ENCODE measurements around the gene AP1B1. TPM values are rescaled to one million over a fixed set of nuclear protein-coding genes. Genes with fewer than 3 reads are reported as not detected.

The AP1B1 gene
- total and polyA plus RNA-seq, 4 donors, result 22.3 to 71.9 (median 44.2) TPM

GRCh38 chr22:29394931-29395581 is 6.7 kb upstream of the AP1B1 start:
- DNase-seq, result peak; percentile 79 to 84
- no peak overlapping the region for H3K27ac ChIP-seq (ENCODE audit: low read depth in 1 of 2, low read length in 2 of 2)
- no peaks in the 10 kb centered on the region for H3K27me3 ChIP-seq (ENCODE audit: control insufficient read depth in 1 of 2, insufficient read depth in 2 of 2, low read length in 1 of 2)
- no peaks in the 10 kb centered on the region for H3K36me3 ChIP-seq (ENCODE audit: control insufficient read depth in 1 of 2, insufficient read depth in 2 of 2, low read length in 1 of 2)
- 5 to 6% methylated on average over 10 of the region's 10 CpGs for WGBS, 2 donors
- H3K4me3 ChIP-seq (ENCODE audit: low read length in 2 of 2), result no peak overlapping the region
- ATAC-seq (ENCODE audit: low FRiP score), result peak; percentile 86
- no peaks in the 10 kb centered on the region for H3K4me1 ChIP-seq (ENCODE audit: control insufficient read depth in 1 of 2, insufficient read depth in 2 of 2, low read length in 2 of 2)
- intact Hi-C loops (cut with DNase I), result loop anchor here in 1 of 2 donors (10.0 kb wide), 1 partner anchor 130 kb away; no protein-coding TSS in a partner anchor
- no peaks in the 10 kb centered on the region for H3K9me3 ChIP-seq (ENCODE audit: control insufficient read depth, low read length)

GRCh38 chr22:29393019-29393608 is 4.7 kb upstream of the AP1B1 start:
- DNase-seq (no peak), ATAC-seq (ENCODE audit: low FRiP score) (no peak)
- Histone ChIP-seq H3K4me1 (ENCODE audit: control insufficient read depth in 1 of 2, insufficient read depth in 2 of 2, low read length in 2 of 2) (no peaks in the 10 kb centered on the region), H3K27me3 (ENCODE audit: control insufficient read depth in 1 of 2, insufficient read depth in 2 of 2, low read length in 1 of 2) (no peaks in the 10 kb centered on the region), H3K9me3 (ENCODE audit: control insufficient read depth, low read length) (no peaks in the 10 kb centered on the region), H3K27ac (ENCODE audit: low read depth in 1 of 2, low read length in 2 of 2) (no peak overlapping the region), H3K4me3 (ENCODE audit: low read length in 2 of 2) (no peak overlapping the region), H3K36me3 (ENCODE audit: control insufficient read depth in 1 of 2, insufficient read depth in 2 of 2, low read length in 1 of 2) (no peaks in the 10 kb centered on the region)
- intact Hi-C loops (cut with DNase I), result loop anchor here in 1 of 2 donors (10.0 kb wide), 1 partner anchor 132 kb away; no protein-coding TSS in a partner anchor
- WGBS, 2 donors, result 78 to 85% methylated on average over 2 of the region's 2 CpGs

- Histone ChIP-seq H3K36me3 (ENCODE audit: control insufficient read depth in 1 of 2, insufficient read depth in 2 of 2, low read length in 1 of 2) (no peaks in the 10 kb centered on the region), H3K4me1 (ENCODE audit: control insufficient read depth in 1 of 2, insufficient read depth in 2 of 2, low read length in 2 of 2) (no peaks in the 10 kb centered on the region), H3K27ac (ENCODE audit: low read depth in 1 of 2, low read length in 2 of 2) (no peak overlapping the region), H3K9me3 (ENCODE audit: control insufficient read depth, low read length) (no peaks in the 10 kb centered on the region), H3K27me3 (ENCODE audit: control insufficient read depth in 1 of 2, insufficient read depth in 2 of 2, low read length in 1 of 2) (no peaks in the 10 kb centered on the region), H3K4me3 (ENCODE audit: low read length in 2 of 2) (no peak overlapping the region)
- WGBS, 2 donors, result 88 to 89% methylated on average over 8 of the region's 8 CpGs
- ATAC-seq (ENCODE audit: low FRiP score) (no peak), DNase-seq (no peak)
- intact Hi-C loops (cut with DNase I), result loop anchor here in 1 of 2 donors (10.0 kb wide), 1 partner anchor 133 kb away; no protein-coding TSS in a partner anchor
Measured at GRCh38 chr22:29391546-29391945, 3.2 kb upstream of the AP1B1 start.

DNA sequence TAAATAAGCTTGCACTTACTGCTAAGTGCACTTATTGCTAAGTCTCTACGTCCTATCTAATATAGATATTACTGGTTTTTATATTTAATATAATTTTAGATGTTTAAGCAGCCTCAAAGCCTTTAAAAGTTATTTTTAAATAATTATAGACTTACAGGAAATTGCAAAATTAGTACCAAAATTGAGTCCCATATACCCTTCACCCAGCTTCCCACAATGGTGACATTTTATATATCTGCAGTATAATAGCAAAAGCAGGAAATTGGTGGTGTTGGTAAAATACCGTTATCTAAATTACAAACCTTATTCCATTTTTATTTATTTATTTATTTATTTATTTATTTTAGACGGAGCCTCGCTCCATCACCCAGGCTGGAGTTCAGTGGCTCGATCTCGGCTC is 1.9 kb upstream of the AP1B1 start:
- no peaks in the 10 kb centered on the region for H3K36me3 ChIP-seq (ENCODE audit: control insufficient read depth in 1 of 2, insufficient read depth in 2 of 2, low read length in 1 of 2)
- H3K4me1 ChIP-seq (ENCODE audit: control insufficient read depth in 1 of 2, insufficient read depth in 2 of 2, low read length in 2 of 2), result no peaks in the 10 kb centered on the region
- H3K9me3 ChIP-seq (ENCODE audit: control insufficient read depth, low read length), result no peaks in the 10 kb centered on the region
- WGBS, 2 donors, result 90 to 95% methylated on average over 6 of the region's 6 CpGs
- no peak for ATAC-seq (ENCODE audit: low FRiP score)
- H3K27me3 ChIP-seq (ENCODE audit: control insufficient read depth in 1 of 2, insufficient read depth in 2 of 2, low read length in 1 of 2), result no peaks in the 10 kb centered on the region
- intact Hi-C loops (cut with DNase I), result loop anchor here in 1 of 2 donors (10.0 kb wide), 1 partner anchor 135 kb away; no protein-coding TSS in a partner anchor
- no peak overlapping the region for H3K27ac ChIP-seq (ENCODE audit: low read depth in 1 of 2, low read length in 2 of 2)
- no peak for DNase-seq
- no peak overlapping the region for H3K4me3 ChIP-seq (ENCODE audit: low read length in 2 of 2)

- H3K4me3 ChIP-seq (ENCODE audit: low read length in 2 of 2), result peak overlapping the region; percentile 32 to 64
- no peaks in the 10 kb centered on the region for H3K9me3 ChIP-seq (ENCODE audit: control insufficient read depth, low read length)
- H3K27me3 ChIP-seq (ENCODE audit: control insufficient read depth in 1 of 2, insufficient read depth in 2 of 2, low read length in 1 of 2), result no peaks in the 10 kb centered on the region
- WGBS, 2 donors, result 24 to 29% methylated on average over 9 of the region's 9 CpGs
- no peaks in the 10 kb centered on the region for H3K36me3 ChIP-seq (ENCODE audit: control insufficient read depth in 1 of 2, insufficient read depth in 2 of 2, low read length in 1 of 2)
- no peaks in the 10 kb centered on the region for H3K4me1 ChIP-seq (ENCODE audit: control insufficient read depth in 1 of 2, insufficient read depth in 2 of 2, low read length in 2 of 2)
- ATAC-seq (ENCODE audit: low FRiP score) (no peak), DNase-seq (no peak)
- H3K27ac ChIP-seq (ENCODE audit: low read depth in 1 of 2, low read length in 2 of 2), result no peak overlapping the region
- intact Hi-C loops (cut with DNase I), result loop anchor here in 1 of 2 donors (5.0 kb wide), 1 partner anchor 76 kb away; no protein-coding TSS in a partner anchor
Measured at GRCh38 chr22:29388759-29389090, 355 bp upstream of the AP1B1 start.

GRCh38 chr22:29386708-29387107 is 1.7 kb downstream of the AP1B1 start:
- no peak overlapping the region for H3K4me3 ChIP-seq (ENCODE audit: low read length in 2 of 2)

GRCh38 chr22:29385748-29386147 is 2.6 kb downstream of the AP1B1 start:
- DNase-seq (peak in 1 of 2 donors; percentile 69), ATAC-seq (ENCODE audit: low FRiP score) (no peak)
- intact Hi-C loops (cut with DNase I), result loop anchor here in 1 of 2 donors (5.0 kb wide), 1 partner anchor 73 kb away; no protein-coding TSS in a partner anchor
- Histone ChIP-seq H3K36me3 (ENCODE audit: control insufficient read depth in 1 of 2, insufficient read depth in 2 of 2, low read length in 1 of 2) (peaks cover 0 to 3% of the 10 kb centered on the region in 2 donors), H3K4me3 (ENCODE audit: low read length in 2 of 2) (no peak overlapping the region), H3K4me1 (ENCODE audit: control insufficient read depth in 1 of 2, insufficient read depth in 2 of 2, low read length in 2 of 2) (no peaks in the 10 kb centered on the region), H3K27ac (ENCODE audit: low read depth in 1 of 2, low read length in 2 of 2) (no peak overlapping the region), H3K27me3 (ENCODE audit: control insufficient read depth in 1 of 2, insufficient read depth in 2 of 2, low read length in 1 of 2) (no peaks in the 10 kb centered on the region), H3K9me3 (ENCODE audit: control insufficient read depth, low read length) (no peaks in the 10 kb centered on the region)
- WGBS, 2 donors, result 19% methylated on average over 4 of the region's 4 CpGs

More at GRCh38 chr22:29386708-29387107, 1.7 kb downstream of the AP1B1 start:
- intact Hi-C loops (cut with DNase I), result loop anchor here in 1 of 2 donors (5.0 kb wide), 1 partner anchor 74 kb away; no protein-coding TSS in a partner anchor
- WGBS, 2 donors, result 68 to 71% methylated on average over 8 of the region's 8 CpGs
- H3K27me3 ChIP-seq (ENCODE audit: control insufficient read depth in 1 of 2, insufficient read depth in 2 of 2, low read length in 1 of 2), result no peaks in the 10 kb centered on the region
- DNase-seq (no peak), ATAC-seq (ENCODE audit: low FRiP score) (no peak)
- H3K4me1 ChIP-seq (ENCODE audit: control insufficient read depth in 1 of 2, insufficient read depth in 2 of 2, low read length in 2 of 2), result no peaks in the 10 kb centered on the region
- no peak overlapping the region for H3K27ac ChIP-seq (ENCODE audit: low read depth in 1 of 2, low read length in 2 of 2)
- peaks cover 0 to 3% of the 10 kb centered on the region in 2 donors for H3K36me3 ChIP-seq (ENCODE audit: control insufficient read depth in 1 of 2, insufficient read depth in 2 of 2, low read length in 1 of 2)
- H3K9me3 ChIP-seq (ENCODE audit: control insufficient read depth, low read length), result no peaks in the 10 kb centered on the region

- Histone ChIP-seq H3K4me3 (ENCODE audit: low read length in 2 of 2) (no peak overlapping the region), H3K27me3 (ENCODE audit: control insufficient read depth in 1 of 2, insufficient read depth in 2 of 2, low read length in 1 of 2) (no peaks in the 10 kb centered on the region), H3K36me3 (ENCODE audit: control insufficient read depth in 1 of 2, insufficient read depth in 2 of 2, low read length in 1 of 2) (peaks cover 0 to 3% of the 10 kb centered on the region in 2 donors), H3K9me3 (ENCODE audit: control insufficient read depth, low read length) (no peaks in the 10 kb centered on the region), H3K4me1 (ENCODE audit: control insufficient read depth in 1 of 2, insufficient read depth in 2 of 2, low read length in 2 of 2) (no peaks in the 10 kb centered on the region), H3K27ac (ENCODE audit: low read depth in 1 of 2, low read length in 2 of 2) (no peak overlapping the region)
- WGBS, 2 donors, result 74 to 75% methylated on average over 3 of the region's 3 CpGs
- ATAC-seq (ENCODE audit: low FRiP score) (no peak), DNase-seq (no peak)
- intact Hi-C loops (cut with DNase I), result loop anchor here in 1 of 2 donors (5.0 kb wide), 1 partner anchor 73 kb away; no protein-coding TSS in a partner anchor
Measured at GRCh38 chr22:29385151-29385704, 3.1 kb downstream of the AP1B1 start.

Data from aorta (tissue), 5 donors.